K562 (cell line): ENCODE measurements around the gene SDC1. TPM values are rescaled to one million over a fixed set of nuclear protein-coding genes. Genes with fewer than 3 reads are reported as not detected.

Experiments
- ATAC-seq: fragments of 200-7000 bp; cut with Tn5 transposase; 3 replicates; pipeline ENCODE4 v1.9.1; 2020; ENCODE audit warnings: moderate library complexity
- BruUV-seq: library from RNA; stranded (reverse); fragments of 400-500 nt; replicated peaks from 2 replicates; lab custom pipeline; 2021; lab: Mats Ljungman, UMichigan
- CTCF ChIA-PET: fragments of 300-600 bp; formaldehyde crosslinking; extraction: SDS; loops from one replicate; lab custom pipeline; 2021; ENCODE audit warnings: low intra/inter-chr PET ratio; lab: Yijun Ruan, JAX
- POLR2A ChIA-PET: fragments of 300-600, 350-650 bp; sonication (Branson Sonifier 250); formaldehyde crosslinking; extraction: SDS; loops from one replicate; lab custom pipeline; 2021; ENCODE audit warnings: antibody characterized with exemption, inconsistent platforms; lab: Yijun Ruan, JAX
- DNase-seq, 4 experiments: peaks; one replicate each; pipeline versions ENCODE4 v3.0.0 to v3.0.0-alpha.2; 2011 to 2018; ENCODE audit warnings: low spot score in 3 of 4, mixed read lengths in 3 of 4; ENCODE audit errors: extremely low read depth in 1 of 4
- FAIRE-seq: peaks from 2 replicates; lab custom pipeline; 2011; peaks lifted over from hg19 to GRCh38; lab: Jason Lieb, UNC
- H2AFZ ChIP-seq: 2 replicates; pipeline ENCODE4 v1.6.0; 2011; ENCODE audit warnings: low read depth, low read length, control low read depth, inconsistent platforms
- H3K27ac ChIP-seq: fragments of 200-600 bp; 3 replicates; pipeline ENCODE4 v1.8.0; 2011; ENCODE audit warnings: low read depth, mild to moderate bottlenecking, control low read depth, inconsistent platforms, low read length, moderate library complexity, mixed read lengths; ENCODE audit errors: extremely low read depth
- H3K27me3 ChIP-seq, 2 experiments: fragments of 300-600 bp in 1 of 2; 2 replicates in 1 of 2; 3 replicates in 1 of 2; pipeline versions ENCODE4 v1.6.0 to v1.8.0; 2011; ENCODE audit warnings: inconsistent platforms in 2 of 2, low read length in 2 of 2, mild to moderate bottlenecking in 1 of 2, mixed read lengths in 1 of 2, moderate library complexity in 1 of 2; ENCODE audit not compliant: control insufficient read depth in 2 of 2, insufficient read depth in 2 of 2
- H3K36me3 ChIP-seq: fragments of 300-600 bp; 3 replicates; pipeline ENCODE4 v1.8.0; 2011; ENCODE audit warnings: mild to moderate bottlenecking, low read length, inconsistent platforms; ENCODE audit not compliant: control insufficient read depth, insufficient read depth
- H3K4me1 ChIP-seq, 2 experiments: fragments of 200-600 bp in 1 of 2; replicated peaks in 1 of 2; 2 replicates in 1 of 2; 3 replicates in 1 of 2; pipeline versions ENCODE4 v1.5.1 to v1.8.0; 2011; ENCODE audit warnings: inconsistent platforms in 2 of 2, low read length in 2 of 2, mild to moderate bottlenecking in 1 of 2, mixed read lengths in 1 of 2, moderate library complexity in 1 of 2; ENCODE audit not compliant: control insufficient read depth in 2 of 2, insufficient read depth in 2 of 2
- H3K4me2 ChIP-seq: 2 replicates; pipeline ENCODE4 v1.6.1; 2011; ENCODE audit warnings: low read length, control low read depth, inconsistent platforms, mixed read lengths; ENCODE audit not compliant: insufficient read depth
- H3K4me3 ChIP-seq: fragments of 200-600 bp; sonication (generic), shearing (Covaris generic); 2 replicates; pipeline ENCODE4 v1.5.1; 2016; ENCODE audit warnings: control low read depth, inconsistent platforms
- H3K79me2 ChIP-seq: fragments of 200-600 bp; 3 replicates; pipeline ENCODE4 v1.8.0; 2011; ENCODE audit warnings: low read length, inconsistent platforms; ENCODE audit not compliant: control insufficient read depth, insufficient read depth
- H3K9ac ChIP-seq, 2 experiments: 2 replicates each; pipeline versions ENCODE4 v1.6.0 to v1.6.1; 2011; ENCODE audit warnings: low read depth in 2 of 2, low read length in 2 of 2, control low read depth in 1 of 2, inconsistent platforms in 1 of 2, mild to moderate bottlenecking in 1 of 2, mixed read lengths in 1 of 2; ENCODE audit not compliant: insufficient read depth in 1 of 2
- H3K9me1 ChIP-seq: one replicate; pipeline ENCODE4 v1.6.0; 2011; ENCODE audit warnings: inconsistent platforms, mild to moderate bottlenecking, low read length, moderate library complexity; ENCODE audit not compliant: control insufficient read depth, insufficient read depth
- H3K9me3 ChIP-seq: replicated peaks from 2 replicates; pipeline ENCODE4 v1.5.1; 2011; ENCODE audit warnings: low read depth, low read length, inconsistent platforms; ENCODE audit not compliant: control insufficient read depth, insufficient read depth
- H4K20me1 ChIP-seq: replicated peaks from 2 replicates; pipeline ENCODE4 v1.6.1; 2011; ENCODE audit warnings: low read length, inconsistent platforms, mixed read lengths; ENCODE audit not compliant: control insufficient read depth, insufficient read depth
- CUX1 ChIP-seq: fragments of 200-800 bp; sonication (Bioruptor generic); IDR thresholded peaks from 2 replicates; pipeline ENCODE4 v1.6.1; 2016; ENCODE audit warnings: missing genetic modification characterization, missing compliant biosample characterization
- MGA ChIP-seq: fragments of 450-650 bp; IDR thresholded peaks from 2 replicates; pipeline ENCODE4 v1.6.1; 2016; ENCODE audit warnings: mild to moderate bottlenecking, moderate library complexity
- MXI1 ChIP-seq: IDR thresholded peaks from 2 replicates; pipeline ENCODE4 v1.6.1; 2011; ENCODE audit warnings: low read depth, mild to moderate bottlenecking, improper control_type of control experiment, low read length
- XRCC3 ChIP-seq: fragments of 450-650 bp; IDR thresholded peaks from 2 replicates; pipeline ENCODE4 v1.6.1; 2017; ENCODE audit warnings: mild to moderate bottlenecking, moderate library complexity
- WGBS: fragments of 100-300 bp; shearing (Covaris generic); methylation state at CpG from one replicate; pipeline ENCODE4 v1.1.6; 2016; ENCODE audit warnings: low coverage, mixed read lengths; ENCODE audit not compliant: insufficient coverage; ENCODE audit errors: missing lambda C conversion rate; 5-methylcytosine and 5-hydroxymethylcytosine counted together
- in situ Hi-C: fragments of 300-500 bp; cut with MboI; formaldehyde crosslinking; loops from 4 replicates; pipeline ENCODE4 v1.15.0; 2018; ENCODE audit warnings: inconsistent platforms, mixed read lengths
- intact Hi-C: fragments of 100-400 bp; cut with micrococcal nuclease; formaldehyde crosslinking; loops from 2 replicates; pipeline ENCODE4 v1.14.2; 2022
- polyA plus RNA-seq, 8 experiments: library from polyadenylated mRNA; depleted of rRNA in 4 of 8; stranded (reverse) in 5 of 8; unstranded in 3 of 8; fragments of >200 nt; fragmentation: Nextera tagmentation in 2 of 8; fragmentation: Illumina TruSeq in 1 of 8; extraction: Ambion mirVana in 2 of 8; extraction: Trizol in 1 of 8; gene quantifications; 2 replicates each; pipeline versions ENCODE4 v1.2.1 to v1.2.3, GENCODE V29; 2011 to 2014; ENCODE audit warnings: inconsistent platforms in 1 of 8, missing spikeins in 1 of 8
- total RNA-seq, 7 experiments: library from RNA; depleted of rRNA in 6 of 7; stranded (reverse); fragments of >200 nt in 6 of 7; fragmentation: Illumina TruSeq in 2 of 7; extraction: Trizol in 2 of 7; gene quantifications; 2 replicates each; pipeline versions ENCODE4 v1.2.1 to v1.2.3, GENCODE V29; 2011 to 2021; ENCODE audit warnings: low replicate concordance in 1 of 7

SDC1 gene
- total and polyA plus RNA-seq, 9 of the 15 experiments (the other 6 are each of a cell fraction or from before 2014, with no cell fraction given): 0.06 to 2.7 (median 0.49) TPM

GRCh38 chr2:20224164-20224715, 690 bp downstream of the SDC1 start:
- Histone ChIP-seq H3K9me3 (no peaks in the 10 kb centered on the region), H3K27ac (no peak overlapping the region), H3K4me1 (peaks cover 0 to 29% of the 10 kb centered on the region in 2 experiments; a peak in 2 of 5 replicates), H3K4me3 (peak overlapping the region; percentile 35), H2AFZ (peak overlapping the region; percentile 55; the same call in 1 of the 2 replicates), H3K9me1 (no peaks in the 10 kb centered on the region), H3K4me2 (peak overlapping the region; percentile 49; the same call in 1 of the 2 replicates), H4K20me1 (no peaks in the 10 kb centered on the region), H3K27me3 (peaks cover 15 to 71% of the 10 kb centered on the region in 2 experiments; a peak in 3 of 5 replicates), H3K9ac (peak overlapping the region in 1 of 2 experiments; percentile 86; a peak in 2 of 4 replicates), H3K79me2 (no peaks in the 10 kb centered on the region), H3K36me3 (no peaks in the 10 kb centered on the region)
- ATAC-seq (no peak), FAIRE-seq (no peak), DNase-seq (peak in 2 of 4 experiments; percentile 45 to 54)
- in situ Hi-C loops: loop anchor here (10.0 kb wide), 1 partner anchor 89 kb away; no protein-coding TSS in a partner anchor
- WGBS: 10% methylated on average over 20 of the region's 70 CpGs
- intact Hi-C loops: loop anchor here (2.0 kb wide), 1 partner anchor 121 kb away; no protein-coding TSS in a partner anchor
- ChIA-PET POLR2A (no interaction called here), CTCF (interaction anchor here (0.8 to 2.0 kb wide), 3 partner anchors 67 to 269 kb away, joined by 3 to 15 read pairs (median 4); no protein-coding TSS in a partner anchor)
- no TSS peak for BruUV-seq
- TF ChIP-seq MGA (peak; percentile 15; the same call in 1 of the 2 replicates), XRCC3 (no peak), CUX1 (CRISPR knock-in tag) (no peak), MXI1 (no peak)
